Loucy (cell line): ENCODE results near the gene CCL18.
"Not testable (repeated sequence)": the region's sequence is repeated elsewhere in the genome, so short reads cannot be mapped to it uniquely, and the experiment has no call there.

ENCODE experiments used
- H2AFZ ChIP-seq: fragments of 200-600 bp; sonication (generic); 2 replicates; pipeline ENCODE4 v1.6.0; 2016; ENCODE audit warnings: antibody characterized with exemption, mild to moderate bottlenecking, low read length, moderate library complexity
- H3F3A ChIP-seq: fragments of 200-600 bp; 2 replicates; pipeline ENCODE4 v1.6.0; 2016; ENCODE audit warnings: antibody characterized with exemption, low read depth, mild to moderate bottlenecking
- H3K27me3 ChIP-seq: fragments of 200-600 bp; sonication (generic); 2 replicates; pipeline ENCODE4 v1.6.1; 2014; ENCODE audit warnings: low read length, mild to moderate bottlenecking; ENCODE audit not compliant: insufficient read depth, poor library complexity, severe bottlenecking
- H3K36me3 ChIP-seq: fragments of 200-600 bp; sonication (generic); 2 replicates; pipeline ENCODE4 v1.6.1; 2016; ENCODE audit warnings: low read length; ENCODE audit not compliant: insufficient read depth
- H3K4me1 ChIP-seq: fragments of 200-600 bp; sonication (generic); 2 replicates; pipeline ENCODE4 v1.5.1; 2014; ENCODE audit warnings: low read length, mild to moderate bottlenecking; ENCODE audit not compliant: insufficient read depth, poor library complexity, severe bottlenecking
- H3K4me2 ChIP-seq: fragments of 200-600 bp; sonication (generic); 2 replicates; pipeline ENCODE4 v1.6.0; 2014; ENCODE audit warnings: antibody characterized with exemption, low read length, low read depth, mild to moderate bottlenecking; ENCODE audit not compliant: poor library complexity, severe bottlenecking
- H3K4me3 ChIP-seq: fragments of 200-600 bp; sonication (generic); 2 replicates; pipeline ENCODE4 v1.5.1; 2014; ENCODE audit warnings: low read length, mild to moderate bottlenecking, mixed read lengths; ENCODE audit not compliant: poor library complexity, severe bottlenecking
- H3K79me2 ChIP-seq: fragments of 200-600 bp; sonication (generic); 2 replicates; pipeline ENCODE4 v1.6.1; 2014; ENCODE audit warnings: low read length; ENCODE audit not compliant: insufficient read depth
- H3K9ac ChIP-seq: fragments of 200-600 bp; sonication (generic); 2 replicates; pipeline ENCODE4 v1.6.0; 2014; ENCODE audit warnings: mild to moderate bottlenecking, low read depth, low read length, moderate library complexity; ENCODE audit not compliant: poor library complexity, severe bottlenecking
- H3K9me2 ChIP-seq: fragments of 200-600 bp; sonication (generic); replicated peaks from 2 replicates; pipeline ENCODE4 v1.6.1; 2016; ENCODE audit warnings: low read depth, low read length, mixed read lengths
- H3K9me3 ChIP-seq: fragments of 200-600 bp; sonication (generic); 2 replicates; pipeline ENCODE4 v1.6.1; 2014; ENCODE audit warnings: mild to moderate bottlenecking, antibody characterized with exemption, low read length, low read depth; ENCODE audit not compliant: insufficient read depth
- H4K20me1 ChIP-seq: fragments of 200-600 bp; sonication (generic); 2 replicates; pipeline ENCODE4 v1.6.0; 2014; ENCODE audit warnings: antibody characterized with exemption, low read length, mild to moderate bottlenecking; ENCODE audit not compliant: insufficient read depth, poor library complexity, severe bottlenecking
- EZH2phosphoT487 ChIP-seq: fragments of 200-600 bp; IDR thresholded peaks from 2 replicates; pipeline ENCODE4 v1.6.1; 2018; ENCODE audit warnings: antibody characterized with exemption, mild to moderate bottlenecking, moderate library complexity, borderline replicate concordance
- TF ChIP-seq, protein P1 (sequence below): fragments of 200-600 bp; sonication (generic); conservative IDR thresholded peaks from 2 replicates; pipeline ENCODE4 v1.5.1; 2014; ENCODE audit warnings: mild to moderate bottlenecking, antibody characterized with exemption, low read length

Gene CCL18

GRCh38 chr17:36107660-36108059 lies 43.6 kb downstream of the CCL18 start:
- no peaks in the 10 kb centered on the region for H3K4me1 ChIP-seq
- no peaks in the 10 kb centered on the region for H3K79me2 ChIP-seq
- H3K9me3 ChIP-seq: no peaks in the 10 kb centered on the region
- no peak for TF ChIP-seq EZH2phosphoT487
- H3K4me2 ChIP-seq: no peak overlapping the region
- no peaks in the 10 kb centered on the region for H3K36me3 ChIP-seq
- H3K27me3 ChIP-seq: no peaks in the 10 kb centered on the region
- H4K20me1 ChIP-seq: no peaks in the 10 kb centered on the region
- H3K9me2 ChIP-seq: no peaks in the 10 kb centered on the region
- no peak overlapping the region for H3K4me3 ChIP-seq
- no peak overlapping the region for H2AFZ ChIP-seq
- H3F3A ChIP-seq: no peaks in the 10 kb centered on the region
- no peak overlapping the region for H3K9ac ChIP-seq

- H3K79me2 ChIP-seq, H3K4me1 ChIP-seq, H3K4me3 ChIP-seq, H3K36me3 ChIP-seq, H3K9ac ChIP-seq, H3F3A ChIP-seq, H3K27me3 ChIP-seq, H4K20me1 ChIP-seq, H3K9me3 ChIP-seq, H3K4me2 ChIP-seq, H3K9me2 ChIP-seq, H2AFZ ChIP-seq: not testable (repeated sequence)
Observed at GRCh38 chr17:36108265-36108664, 44.2 kb downstream of the CCL18 start.

DNA sequence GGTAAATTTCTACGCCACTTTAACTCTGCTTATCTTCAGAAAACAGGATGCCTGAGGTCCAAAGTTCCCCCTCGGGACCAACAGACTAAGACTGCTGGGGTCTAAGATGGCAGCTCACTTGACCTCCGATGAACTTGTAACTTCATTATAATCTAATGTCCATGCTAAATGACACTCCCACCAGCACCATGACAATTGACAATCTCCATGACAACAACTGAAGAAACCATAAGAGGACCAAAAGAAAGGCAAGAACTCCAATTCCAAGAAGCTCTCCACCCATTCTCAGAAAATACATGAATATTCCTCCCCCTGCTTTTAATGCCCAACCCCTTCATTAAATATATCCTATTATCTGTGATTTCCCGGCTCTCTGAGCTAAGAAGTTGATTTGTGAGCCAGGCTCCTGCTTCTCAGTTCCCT lies 47.0 kb downstream of the CCL18 start:
- no peak overlapping the region for H2AFZ ChIP-seq
- H4K20me1 ChIP-seq: no peaks in the 10 kb centered on the region
- no peaks in the 10 kb centered on the region for H3F3A ChIP-seq
- no peak overlapping the region for H3K9ac ChIP-seq
- no peak overlapping the region for H3K4me3 ChIP-seq
- H3K9me2 ChIP-seq: no peaks in the 10 kb centered on the region
- no peaks in the 10 kb centered on the region for H3K4me1 ChIP-seq
- H3K27me3 ChIP-seq: no peaks in the 10 kb centered on the region
- no peaks in the 10 kb centered on the region for H3K36me3 ChIP-seq
- H3K9me3 ChIP-seq: no peaks in the 10 kb centered on the region
- no peak for TF ChIP-seq EZH2phosphoT487
- TF ChIP-seq, protein P1, sequence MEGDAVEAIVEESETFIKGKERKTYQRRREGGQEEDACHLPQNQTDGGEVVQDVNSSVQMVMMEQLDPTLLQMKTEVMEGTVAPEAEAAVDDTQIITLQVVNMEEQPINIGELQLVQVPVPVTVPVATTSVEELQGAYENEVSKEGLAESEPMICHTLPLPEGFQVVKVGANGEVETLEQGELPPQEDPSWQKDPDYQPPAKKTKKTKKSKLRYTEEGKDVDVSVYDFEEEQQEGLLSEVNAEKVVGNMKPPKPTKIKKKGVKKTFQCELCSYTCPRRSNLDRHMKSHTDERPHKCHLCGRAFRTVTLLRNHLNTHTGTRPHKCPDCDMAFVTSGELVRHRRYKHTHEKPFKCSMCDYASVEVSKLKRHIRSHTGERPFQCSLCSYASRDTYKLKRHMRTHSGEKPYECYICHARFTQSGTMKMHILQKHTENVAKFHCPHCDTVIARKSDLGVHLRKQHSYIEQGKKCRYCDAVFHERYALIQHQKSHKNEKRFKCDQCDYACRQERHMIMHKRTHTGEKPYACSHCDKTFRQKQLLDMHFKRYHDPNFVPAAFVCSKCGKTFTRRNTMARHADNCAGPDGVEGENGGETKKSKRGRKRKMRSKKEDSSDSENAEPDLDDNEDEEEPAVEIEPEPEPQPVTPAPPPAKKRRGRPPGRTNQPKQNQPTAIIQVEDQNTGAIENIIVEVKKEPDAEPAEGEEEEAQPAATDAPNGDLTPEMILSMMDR: no peak
- H3K79me2 ChIP-seq: no peaks in the 10 kb centered on the region
- H3K4me2 ChIP-seq: no peak overlapping the region

GRCh38 chr17:36112572-36112971 lies 48.5 kb downstream of the CCL18 start:
- Histone ChIP-seq H4K20me1 (no peaks in the 10 kb centered on the region), H3K79me2 (no peaks in the 10 kb centered on the region), H3K9me2 (no peaks in the 10 kb centered on the region), H3K4me2 (no peak overlapping the region), H3K36me3 (no peaks in the 10 kb centered on the region), H3K9ac (no peak overlapping the region), H3K9me3 (no peaks in the 10 kb centered on the region), H3K4me1 (no peaks in the 10 kb centered on the region), H3F3A (no peaks in the 10 kb centered on the region), H2AFZ (no peak overlapping the region), H3K27me3 (no peaks in the 10 kb centered on the region), H3K4me3 (no peak overlapping the region)
- TF ChIP-seq, protein P1: no peak
- no peak for TF ChIP-seq EZH2phosphoT487

DNA sequence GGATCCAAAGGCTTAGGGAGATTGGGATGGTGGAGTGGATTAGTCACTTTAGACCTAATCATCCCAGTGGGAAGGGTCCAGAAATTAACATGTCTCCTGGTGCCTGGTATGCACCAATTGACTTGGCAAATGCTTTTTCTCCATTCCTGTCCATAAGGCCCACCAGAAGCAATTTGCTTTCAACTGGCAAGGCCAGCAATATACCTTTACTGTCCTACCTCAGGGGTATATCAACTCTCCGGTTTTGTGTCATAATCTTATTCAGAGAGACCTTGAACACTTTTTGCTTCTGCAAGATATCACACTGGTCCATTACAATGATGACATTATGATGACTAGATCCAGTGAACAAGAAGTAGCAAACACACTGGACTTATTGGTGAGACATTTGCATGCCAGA lies 49.1 kb downstream of the CCL18 start:
- H3K4me3 ChIP-seq, H3K27me3 ChIP-seq, H3K36me3 ChIP-seq, H3F3A ChIP-seq, H3K79me2 ChIP-seq, H4K20me1 ChIP-seq, H3K9ac ChIP-seq, H3K4me2 ChIP-seq, H3K9me2 ChIP-seq, H2AFZ ChIP-seq, H3K4me1 ChIP-seq, H3K9me3 ChIP-seq: not testable (repeated sequence)

GRCh38 chr17:36114971-36115648 lies 51.0 kb downstream of the CCL18 start:
- H3K4me1 ChIP-seq, H3K27me3 ChIP-seq, H3K9me2 ChIP-seq, H2AFZ ChIP-seq, H3K4me2 ChIP-seq, H3K79me2 ChIP-seq, H3K36me3 ChIP-seq, H3K4me3 ChIP-seq, H3K9me3 ChIP-seq, H3K9ac ChIP-seq, H4K20me1 ChIP-seq, H3F3A ChIP-seq: not testable (repeated sequence)
